PC-9 (cell line): ENCODE data around the gene MYO1E. TPM values are rescaled to one million over a fixed set of nuclear protein-coding genes. Genes with fewer than 3 reads are reported as not detected.
"Not testable (repeated sequence)": the region's sequence is repeated elsewhere in the genome, so short reads cannot be mapped to it uniquely, and the experiment has no call there.

ENCODE experiments used
- BruUV-seq: library from RNA; stranded (reverse); fragments of 400-500 nt; replicated peaks from 2 replicates; lab custom pipeline; 2021; lab: Mats Ljungman, UMichigan
- CTCF ChIA-PET: fragments of 300-600 bp; sonication (Branson Sonifier 250); formaldehyde crosslinking; loops from one replicate; lab custom pipeline; 2022; ENCODE audit warnings: antibody characterized with exemption; lab: Charles Lee
- POLR2A ChIA-PET: fragments of 300-600 bp; sonication (Branson Sonifier 250); formaldehyde crosslinking; loops from one replicate; lab custom pipeline; 2022; ENCODE audit warnings: antibody characterized with exemption; ENCODE audit not compliant: unreplicated experiment; lab: Charles Lee
- DNase-seq, 2 experiments: peaks; one replicate each; pipeline versions ENCODE4 v3.0.0 to v3.0.0-alpha.2; 2015 to 2022; ENCODE audit warnings: mixed read lengths in 1 of 2
- H2AFZ ChIP-seq: fragments of 200-600 bp; sonication (generic); 2 replicates; pipeline ENCODE4 v1.8.1; 2017; ENCODE audit warnings: antibody characterized with exemption
- H3F3A ChIP-seq: fragments of 200-600 bp; sonication (generic); 2 replicates; pipeline ENCODE4 v1.8.1; 2017; ENCODE audit warnings: antibody characterized with exemption, mild to moderate bottlenecking, low read depth; ENCODE audit not compliant: insufficient read depth
- H3K27ac ChIP-seq: fragments of 200-600 bp; sonication (generic); 2 replicates; pipeline ENCODE4 v1.6.1; 2016; ENCODE audit warnings: mixed run types
- H3K27me3 ChIP-seq: fragments of 200-600 bp; sonication (generic); 2 replicates; pipeline ENCODE4 v1.6.1; 2016; ENCODE audit warnings: low read depth, mixed run types; ENCODE audit not compliant: insufficient read depth
- H3K36me3 ChIP-seq: fragments of 200-600 bp; sonication (generic); 2 replicates; pipeline ENCODE4 v1.6.1; 2016; ENCODE audit warnings: low read depth, mixed run types
- H3K4me1 ChIP-seq: fragments of 200-600 bp; sonication (generic); replicated peaks from 2 replicates; pipeline ENCODE4 v1.6.1; 2016; ENCODE audit warnings: mixed run types; ENCODE audit not compliant: insufficient read depth
- H3K4me2 ChIP-seq: fragments of 200-600 bp; sonication (generic); 2 replicates; pipeline ENCODE4 v1.6.1; 2017; ENCODE audit warnings: mixed run types
- H3K4me3 ChIP-seq: fragments of 200-600 bp; sonication (generic); 2 replicates; pipeline ENCODE4 v1.6.1; 2016; ENCODE audit warnings: mixed run types
- H3K79me2 ChIP-seq: fragments of 200-600 bp; sonication (generic); 2 replicates; pipeline ENCODE4 v1.6.1; 2017; ENCODE audit warnings: low read depth, mixed run types
- H3K9me2 ChIP-seq: fragments of 200-600 bp; sonication (generic); 2 replicates; pipeline ENCODE4 v1.8.1; 2017; ENCODE audit warnings: mild to moderate bottlenecking; ENCODE audit not compliant: insufficient read depth
- H3K9me3 ChIP-seq: fragments of 200-600 bp; sonication (generic); 2 replicates; pipeline ENCODE4 v1.8.1; 2016; ENCODE audit warnings: low read depth; ENCODE audit not compliant: insufficient read depth
- H4K20me1 ChIP-seq: fragments of 200-600 bp; sonication (generic); 2 replicates; pipeline ENCODE4 v1.8.1; 2017; ENCODE audit not compliant: insufficient read depth
- CTCF ChIP-seq: fragments of 200-600 bp; sonication (generic); conservative IDR thresholded peaks from 2 replicates; pipeline ENCODE4 v1.6.1; 2017; ENCODE audit warnings: mixed run types, antibody characterized with exemption, mild to moderate bottlenecking, moderate library complexity
- EZH2 ChIP-seq: fragments of 200-600 bp; sonication (generic); IDR thresholded peaks from 2 replicates; pipeline ENCODE4 v1.8.0; 2017; ENCODE audit warnings: antibody characterized with exemption, low read depth
- intact Hi-C: fragments of 100-400 bp; cut with micrococcal nuclease; formaldehyde crosslinking; loops from one replicate; pipeline ENCODE4 v1.10.0; 2022; ENCODE audit not compliant: unreplicated experiment
- total RNA-seq: library from RNA; stranded (reverse); gene quantifications from 2 replicates; pipeline ENCODE4 v1.2.3, GENCODE V29; 2021

The MYO1E gene
- total RNA-seq, 1 experiment from 2014 or later, result 156 TPM

- no peaks in the 10 kb centered on the region for H3K36me3 ChIP-seq
- no peak for DNase-seq
- peaks cover 13% of the 10 kb centered on the region for H3K4me1 ChIP-seq
- ChIA-PET CTCF (no interaction called here), POLR2A (no interaction called here)
- H3K79me2 ChIP-seq, result no peaks in the 10 kb centered on the region
- no peak overlapping the region for H3K4me3 ChIP-seq
- H3K4me2 ChIP-seq, result no peak overlapping the region
- intact Hi-C loops, result no loop called here
- no peak overlapping the region for H3K27ac ChIP-seq
- H2AFZ ChIP-seq, result no peak overlapping the region
- H4K20me1 ChIP-seq, result no peaks in the 10 kb centered on the region
- peaks cover 5% of the 10 kb centered on the region for H3F3A ChIP-seq
- no peaks in the 10 kb centered on the region for H3K9me2 ChIP-seq
- TF ChIP-seq CTCF (no peak), EZH2 (no peak)
- H3K9me3 ChIP-seq, result no peaks in the 10 kb centered on the region
- BruUV-seq, result no TSS peak
- no peaks in the 10 kb centered on the region for H3K27me3 ChIP-seq
Measured at GRCh38 chr15:59392299-59392698, 19.6 kb upstream of the MYO1E start.

GRCh38 chr15:59388670-59389069, 16.0 kb upstream of the MYO1E start:
- TF ChIP-seq CTCF (no peak), EZH2 (no peak)
- no peaks in the 10 kb centered on the region for H3K9me3 ChIP-seq
- H3F3A ChIP-seq, result peaks cover 5% of the 10 kb centered on the region
- H4K20me1 ChIP-seq, result no peaks in the 10 kb centered on the region
- H3K9me2 ChIP-seq, result no peaks in the 10 kb centered on the region
- ChIA-PET CTCF (interaction anchor here (0.6 kb wide), 1 partner anchor 141 kb away, joined by 3 read pairs; no protein-coding TSS in a partner anchor), POLR2A (interaction anchor here (0.6 kb wide), 1 partner anchor 22 kb away, joined by 3 read pairs; no protein-coding TSS in a partner anchor)
- H3K79me2 ChIP-seq, result no peaks in the 10 kb centered on the region
- no peak overlapping the region for H3K4me3 ChIP-seq
- H3K4me1 ChIP-seq, result peaks cover 9% of the 10 kb centered on the region
- no peak overlapping the region for H2AFZ ChIP-seq
- DNase-seq, result peak in 1 of 2 experiments; percentile 52
- H3K4me2 ChIP-seq, result peak overlapping the region; percentile 46
- BruUV-seq, result no TSS peak
- peak overlapping the region; percentile 11; the same call in 1 of the 2 replicates for H3K27ac ChIP-seq
- intact Hi-C loops, result no loop called here
- no peaks in the 10 kb centered on the region for H3K27me3 ChIP-seq
- no peaks in the 10 kb centered on the region for H3K36me3 ChIP-seq

- H3K27ac ChIP-seq, H3F3A ChIP-seq, H4K20me1 ChIP-seq, POLR2A ChIA-PET, H3K9me2 ChIP-seq, H3K9me3 ChIP-seq, BruUV-seq, H2AFZ ChIP-seq, H3K36me3 ChIP-seq, H3K27me3 ChIP-seq, H3K4me1 ChIP-seq, intact Hi-C loops, DNase-seq, H3K79me2 ChIP-seq, H3K4me2 ChIP-seq, H3K4me3 ChIP-seq, CTCF ChIA-PET: not testable (repeated sequence)
Measured at GRCh38 chr15:59387196-59387878, 14.7 kb upstream of the MYO1E start.
